Immature natural killer cell (primary cell): Measurements from ENCODE around the gene GABRG3. TPM values are rescaled to one million over a fixed set of nuclear protein-coding genes. Genes with fewer than 3 reads are reported as not detected.

Experiments used
- polyA plus RNA-seq, 3 donors: library from polyadenylated mRNA; unstranded; fragments of 300-500 nt; fragmentation: Illumina TruSeq; gene quantifications; one replicate each; pipeline ENCODE4 v1.2.3, GENCODE V29; 2021

Gene GABRG3
- polyA plus RNA-seq, 3 donors from 2014 or later = not detected

Other genes starting within 250 kb of the GABRG3 start
- gene GABRB3, start 198.1 kb upstream of the GABRG3 start, polyA plus RNA-seq = not detected
- gene GABRA5, start 104.1 kb upstream of the GABRG3 start, polyA plus RNA-seq = not detected